Measurements from ENCODE around the gene PLAAT1. TPM values are rescaled to one million over a fixed set of nuclear protein-coding genes. Genes with fewer than 3 reads are reported as not detected.
A peak's percentile ranks its signal among the peaks of the same experiment; 100 is the strongest.

PLAAT1 gene
- total RNA-seq, 3 donors from 2014 or later: 0.32 to 1.5 (median 0.66) TPM

DNA sequence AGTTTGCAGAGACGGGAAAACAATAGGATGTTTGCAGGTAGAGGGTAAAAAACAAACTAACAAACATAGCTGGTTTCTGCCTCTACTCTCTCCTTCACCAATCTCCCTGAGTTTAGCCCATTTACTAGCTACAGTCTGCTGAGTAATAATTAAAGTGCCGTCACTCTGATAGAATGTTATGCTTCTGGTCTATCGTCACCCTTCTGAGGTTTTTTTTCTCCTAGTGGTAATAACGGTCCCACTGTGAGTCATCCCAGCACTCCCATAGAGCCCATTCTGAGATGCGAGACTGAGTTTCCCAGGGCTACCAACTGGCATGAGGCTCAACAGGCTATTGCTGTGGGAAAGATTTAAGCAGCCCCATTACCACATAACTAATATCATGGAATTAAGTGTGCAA lies 56.4 kb downstream of the PLAAT1 start:
- intact Hi-C loops (cut with DNase I; ENCODE audit: low total_unique reads): no loop called here
- H3K27me3 ChIP-seq: no peaks in the 10 kb centered on the region
- no peak overlapping the region for H3K27ac ChIP-seq
- H3K4me3 ChIP-seq: no peak overlapping the region
- H3K4me1 ChIP-seq: no peaks in the 10 kb centered on the region
- H3K9me3 ChIP-seq: peaks cover 2 to 6% of the 10 kb centered on the region in 2 donors
- no peaks in the 10 kb centered on the region for H3K36me3 ChIP-seq
- TF ChIP-seq POLR2A (IDR thresholded peaks at IDR 0.05): no peak
- TF ChIP-seq, protein P1, sequence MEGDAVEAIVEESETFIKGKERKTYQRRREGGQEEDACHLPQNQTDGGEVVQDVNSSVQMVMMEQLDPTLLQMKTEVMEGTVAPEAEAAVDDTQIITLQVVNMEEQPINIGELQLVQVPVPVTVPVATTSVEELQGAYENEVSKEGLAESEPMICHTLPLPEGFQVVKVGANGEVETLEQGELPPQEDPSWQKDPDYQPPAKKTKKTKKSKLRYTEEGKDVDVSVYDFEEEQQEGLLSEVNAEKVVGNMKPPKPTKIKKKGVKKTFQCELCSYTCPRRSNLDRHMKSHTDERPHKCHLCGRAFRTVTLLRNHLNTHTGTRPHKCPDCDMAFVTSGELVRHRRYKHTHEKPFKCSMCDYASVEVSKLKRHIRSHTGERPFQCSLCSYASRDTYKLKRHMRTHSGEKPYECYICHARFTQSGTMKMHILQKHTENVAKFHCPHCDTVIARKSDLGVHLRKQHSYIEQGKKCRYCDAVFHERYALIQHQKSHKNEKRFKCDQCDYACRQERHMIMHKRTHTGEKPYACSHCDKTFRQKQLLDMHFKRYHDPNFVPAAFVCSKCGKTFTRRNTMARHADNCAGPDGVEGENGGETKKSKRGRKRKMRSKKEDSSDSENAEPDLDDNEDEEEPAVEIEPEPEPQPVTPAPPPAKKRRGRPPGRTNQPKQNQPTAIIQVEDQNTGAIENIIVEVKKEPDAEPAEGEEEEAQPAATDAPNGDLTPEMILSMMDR (IDR thresholded peaks at IDR 0.05): no peak
- no peak for TF ChIP-seq POLR2AphosphoS5 (IDR thresholded peaks at IDR 0.05)
- DNase-seq (ENCODE audit: low spot score in 2 of 2): no peak

GRCh38 chr3:193301433-193301832 lies 60.4 kb downstream of the PLAAT1 start:
- no peaks in the 10 kb centered on the region for H3K27me3 ChIP-seq
- DNase-seq (ENCODE audit: low spot score in 2 of 2): no peak
- TF ChIP-seq POLR2AphosphoS5 (IDR thresholded peaks at IDR 0.05) (no peak), POLR2A (IDR thresholded peaks at IDR 0.05) (no peak)
- TF ChIP-seq, protein P1 (IDR thresholded peaks at IDR 0.05): no peak
- H3K27ac ChIP-seq: no peak overlapping the region
- H3K36me3 ChIP-seq: no peaks in the 10 kb centered on the region
- intact Hi-C loops (cut with DNase I; ENCODE audit: low total_unique reads): no loop called here
- H3K4me1 ChIP-seq: no peaks in the 10 kb centered on the region
- H3K4me3 ChIP-seq: no peak overlapping the region
- peaks cover 0 to 4% of the 10 kb centered on the region in 2 donors for H3K9me3 ChIP-seq

DNA sequence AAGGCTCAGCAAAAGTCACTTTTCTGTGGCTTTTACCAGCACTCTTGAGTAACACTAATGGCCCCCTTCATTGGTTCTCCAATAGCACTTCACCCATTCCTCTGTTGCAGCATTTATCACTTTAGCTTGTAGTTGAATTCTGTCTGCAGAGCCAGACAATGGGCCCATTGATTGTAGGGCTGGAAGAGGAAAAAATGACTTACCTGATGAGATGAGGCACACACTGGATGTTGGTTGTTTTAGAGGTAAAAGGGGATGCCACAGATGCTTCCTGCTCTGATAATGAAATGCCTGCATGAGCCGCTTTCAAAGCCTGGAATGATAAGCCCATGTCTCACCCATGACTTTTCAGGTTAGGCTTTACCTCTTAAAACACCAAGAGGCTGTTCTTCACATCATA lies 64.3 kb downstream of the PLAAT1 start:
- no peak overlapping the region for H3K27ac ChIP-seq
- no peaks in the 10 kb centered on the region for H3K4me1 ChIP-seq
- H3K4me3 ChIP-seq: no peak overlapping the region
- H3K27me3 ChIP-seq: no peaks in the 10 kb centered on the region
- intact Hi-C loops (cut with DNase I; ENCODE audit: low total_unique reads): no loop called here
- no peak for DNase-seq (ENCODE audit: low spot score in 2 of 2)
- no peak for TF ChIP-seq POLR2A (IDR thresholded peaks at IDR 0.05)
- TF ChIP-seq, protein P1 (IDR thresholded peaks at IDR 0.05): no peak
- no peak for TF ChIP-seq POLR2AphosphoS5 (IDR thresholded peaks at IDR 0.05)
- H3K9me3 ChIP-seq: no peaks in the 10 kb centered on the region
- H3K36me3 ChIP-seq: no peaks in the 10 kb centered on the region

DNA sequence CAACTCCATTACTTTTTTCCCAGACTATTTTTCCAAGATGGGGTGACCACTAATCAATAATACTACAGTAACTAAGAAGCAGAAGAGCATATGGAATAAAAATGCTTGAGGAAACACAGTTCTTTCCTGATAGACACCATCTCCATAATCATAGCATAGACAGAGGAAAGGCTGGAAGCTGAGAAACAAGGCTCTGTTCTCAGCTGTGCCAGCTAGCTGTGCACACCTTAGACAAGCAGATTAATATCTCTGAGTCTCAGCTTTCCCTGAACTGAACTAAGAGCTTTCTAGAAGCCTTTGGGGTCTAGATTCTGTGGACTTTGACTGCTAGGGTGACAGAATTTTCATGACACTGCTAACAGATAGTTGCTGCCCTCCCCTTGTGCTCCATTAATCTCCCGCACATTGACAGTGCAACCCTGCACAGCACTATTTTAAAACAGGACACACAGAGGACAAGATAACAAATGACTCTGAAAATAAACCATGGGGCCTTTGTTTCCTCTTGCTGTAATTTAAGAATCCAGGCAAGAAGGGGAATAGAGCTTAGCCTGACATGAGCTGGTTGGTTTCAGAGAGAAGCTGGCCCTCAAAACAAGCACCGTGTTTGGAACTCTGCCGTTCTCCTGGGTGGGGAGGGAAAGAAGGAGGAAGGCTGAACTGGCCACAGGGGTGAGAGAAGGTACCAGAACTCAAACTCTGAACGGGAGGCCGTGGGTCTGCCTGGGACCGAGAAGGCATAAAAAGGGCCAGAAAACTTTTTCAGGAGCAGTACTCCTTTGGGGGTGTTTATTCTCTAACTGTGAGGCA lies 70.1 kb downstream of the PLAAT1 start:
- H3K36me3 ChIP-seq: no peaks in the 10 kb centered on the region
- no peaks in the 10 kb centered on the region for H3K27me3 ChIP-seq
- no peak overlapping the region for H3K4me3 ChIP-seq
- TF ChIP-seq, protein P1 (IDR thresholded peaks at IDR 0.05): no peak
- TF ChIP-seq POLR2A (IDR thresholded peaks at IDR 0.05) (no peak), POLR2AphosphoS5 (IDR thresholded peaks at IDR 0.05) (no peak)
- H3K9me3 ChIP-seq: no peaks in the 10 kb centered on the region
- intact Hi-C loops (cut with DNase I; ENCODE audit: low total_unique reads): no loop called here
- no peak for DNase-seq (ENCODE audit: low spot score in 2 of 2)
- H3K27ac ChIP-seq: peak overlapping the region in 1 of 2 donors; percentile 43
- no peaks in the 10 kb centered on the region for H3K4me1 ChIP-seq

DNA sequence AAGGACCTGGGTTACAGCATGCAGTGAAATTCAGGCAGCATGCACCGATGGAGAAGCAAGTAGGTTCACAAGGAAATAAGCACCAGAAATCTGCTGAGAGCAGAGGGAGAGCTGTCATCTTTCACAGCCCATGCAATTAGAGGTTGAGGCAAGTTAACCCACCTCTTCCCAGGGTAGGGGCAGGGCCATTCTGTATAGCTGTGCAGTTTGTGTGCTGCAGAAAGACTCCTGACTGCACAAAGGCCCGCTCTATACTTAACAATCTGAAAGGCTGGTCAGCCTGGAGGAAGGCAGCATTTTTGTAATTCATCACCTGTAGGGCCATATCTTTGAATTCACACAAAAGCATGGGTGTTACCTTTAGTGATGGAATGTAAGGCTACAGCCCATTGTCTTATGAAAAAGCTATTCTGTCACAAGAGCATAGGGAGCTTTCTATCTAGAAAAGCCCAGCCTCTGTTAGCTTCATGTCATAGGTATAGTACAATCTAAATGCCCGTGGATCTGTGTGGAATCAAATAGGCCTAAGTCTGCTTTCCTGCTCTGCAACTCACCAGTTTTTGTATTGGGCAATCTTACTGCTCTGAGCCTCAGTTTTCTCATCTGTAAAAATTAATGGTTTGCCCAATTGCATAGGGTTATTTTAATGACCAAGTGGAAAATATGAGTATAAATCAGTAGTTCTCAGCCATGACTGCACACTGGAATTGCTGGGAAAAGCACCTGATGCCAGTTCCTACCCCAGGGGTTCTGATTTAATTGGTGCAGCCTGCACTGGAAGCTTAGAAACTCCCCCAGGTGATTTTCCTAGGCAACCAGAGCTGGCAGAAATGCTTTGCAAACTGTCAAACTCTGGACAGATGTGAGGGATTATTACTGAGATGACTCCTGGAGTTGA lies 72.3 kb downstream of the PLAAT1 start:
- Histone ChIP-seq H3K4me1 (no peaks in the 10 kb centered on the region), H3K27me3 (no peaks in the 10 kb centered on the region), H3K27ac (no peak overlapping the region), H3K4me3 (no peak overlapping the region), H3K36me3 (no peaks in the 10 kb centered on the region), H3K9me3 (no peaks in the 10 kb centered on the region)
- no peak for DNase-seq (ENCODE audit: low spot score in 2 of 2)
- TF ChIP-seq POLR2A (IDR thresholded peaks at IDR 0.05) (no peak), POLR2AphosphoS5 (IDR thresholded peaks at IDR 0.05) (no peak)
- TF ChIP-seq, protein P1 (IDR thresholded peaks at IDR 0.05): no peak
- intact Hi-C loops (cut with DNase I; ENCODE audit: low total_unique reads): no loop called here

Measured in breast epithelium (tissue), 4 donors.